ENCODE data around the gene GRIK1.

GRIK1 gene

DNA sequence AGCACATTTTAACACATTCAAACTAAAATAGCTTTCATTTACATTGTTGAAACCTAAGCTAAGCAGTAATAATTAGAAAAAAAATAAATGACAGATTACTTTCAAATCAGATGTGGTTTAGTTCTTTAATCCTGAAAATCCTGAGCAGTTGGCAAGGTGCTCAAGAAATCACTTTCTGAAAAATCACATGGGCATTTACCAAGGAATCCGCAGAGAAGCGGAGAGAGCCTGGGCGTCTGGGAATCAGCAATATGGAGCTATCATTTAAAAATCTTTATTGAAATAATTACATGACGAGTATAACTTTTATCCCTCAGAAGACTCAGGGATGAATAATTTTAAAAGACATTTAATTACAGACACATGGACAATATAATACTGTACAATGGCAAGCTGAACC lies 30.2 kb downstream of the GRIK1 start:
- Mint-ChIP-seq H3K9me3 (peaks cover 7% of the 10 kb centered on the region), H3K27ac (no peak overlapping the region), H3K4me1 (peaks cover 5% of the 10 kb centered on the region), H3K4me3 (no peak overlapping the region), H3K36me3 (ENCODE audit: low read depth) (no peaks in the 10 kb centered on the region), H3K27me3 (ENCODE audit: low read depth) (peaks cover 6% of the 10 kb centered on the region)
- TF ChIP-seq, protein P1, sequence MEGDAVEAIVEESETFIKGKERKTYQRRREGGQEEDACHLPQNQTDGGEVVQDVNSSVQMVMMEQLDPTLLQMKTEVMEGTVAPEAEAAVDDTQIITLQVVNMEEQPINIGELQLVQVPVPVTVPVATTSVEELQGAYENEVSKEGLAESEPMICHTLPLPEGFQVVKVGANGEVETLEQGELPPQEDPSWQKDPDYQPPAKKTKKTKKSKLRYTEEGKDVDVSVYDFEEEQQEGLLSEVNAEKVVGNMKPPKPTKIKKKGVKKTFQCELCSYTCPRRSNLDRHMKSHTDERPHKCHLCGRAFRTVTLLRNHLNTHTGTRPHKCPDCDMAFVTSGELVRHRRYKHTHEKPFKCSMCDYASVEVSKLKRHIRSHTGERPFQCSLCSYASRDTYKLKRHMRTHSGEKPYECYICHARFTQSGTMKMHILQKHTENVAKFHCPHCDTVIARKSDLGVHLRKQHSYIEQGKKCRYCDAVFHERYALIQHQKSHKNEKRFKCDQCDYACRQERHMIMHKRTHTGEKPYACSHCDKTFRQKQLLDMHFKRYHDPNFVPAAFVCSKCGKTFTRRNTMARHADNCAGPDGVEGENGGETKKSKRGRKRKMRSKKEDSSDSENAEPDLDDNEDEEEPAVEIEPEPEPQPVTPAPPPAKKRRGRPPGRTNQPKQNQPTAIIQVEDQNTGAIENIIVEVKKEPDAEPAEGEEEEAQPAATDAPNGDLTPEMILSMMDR (IDR thresholded peaks at IDR 0.05; ENCODE audit: unreplicated experiment in 3 of 3), result no peak

DNA sequence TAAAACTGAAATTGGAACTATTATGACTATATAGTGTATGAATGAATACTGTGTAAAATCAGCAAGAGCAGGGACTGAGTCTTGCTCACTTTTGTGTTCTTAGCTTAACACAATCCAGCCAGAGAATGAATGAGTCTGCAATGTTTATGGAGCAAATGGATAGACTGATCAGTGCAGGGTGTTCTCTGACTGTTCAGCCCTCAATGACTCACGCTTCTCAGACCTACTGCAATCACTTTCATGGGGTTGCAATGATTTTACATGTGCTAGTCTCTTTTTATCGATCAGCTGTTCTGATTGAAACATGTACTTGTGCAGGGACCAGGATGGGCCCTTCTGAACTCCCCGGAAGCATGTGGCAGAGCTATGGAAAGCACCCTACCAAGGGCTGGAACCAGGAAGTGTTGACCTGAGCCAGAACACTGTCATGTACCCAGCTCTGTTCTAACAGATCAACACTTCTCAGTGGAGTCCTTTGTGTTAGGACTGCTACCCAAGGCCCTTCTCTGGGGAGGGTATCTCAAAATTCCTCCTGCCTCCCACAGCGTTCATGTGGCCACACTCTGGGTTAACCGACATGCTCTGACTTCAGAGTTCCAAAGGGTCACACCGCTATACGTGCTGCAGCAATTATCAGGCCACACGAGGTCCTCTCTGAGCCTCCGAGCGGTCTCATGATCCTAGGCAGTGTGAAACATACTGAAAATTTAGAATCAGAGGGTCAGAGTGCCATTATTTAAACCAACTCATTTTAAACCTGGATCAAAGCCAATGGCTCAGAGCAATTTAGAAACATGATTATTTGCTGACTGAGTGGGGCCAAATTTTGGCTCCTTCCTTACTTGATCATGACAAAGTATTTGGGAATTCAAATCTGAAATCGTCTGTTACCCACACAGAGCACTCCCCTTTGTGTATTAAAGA lies 35.2 kb downstream of the GRIK1 start:
- Mint-ChIP-seq H3K4me1 (peaks cover 5% of the 10 kb centered on the region), H3K27me3 (ENCODE audit: low read depth) (no peaks in the 10 kb centered on the region), H3K4me3 (no peak overlapping the region), H3K9me3 (peaks cover 7% of the 10 kb centered on the region), H3K36me3 (ENCODE audit: low read depth) (no peaks in the 10 kb centered on the region), H3K27ac (peak overlapping the region in 2 of 3 experiments; percentile 8 to 70)
- TF ChIP-seq, protein P1 (IDR thresholded peaks at IDR 0.05; ENCODE audit: unreplicated experiment in 3 of 3), result no peak

DNA sequence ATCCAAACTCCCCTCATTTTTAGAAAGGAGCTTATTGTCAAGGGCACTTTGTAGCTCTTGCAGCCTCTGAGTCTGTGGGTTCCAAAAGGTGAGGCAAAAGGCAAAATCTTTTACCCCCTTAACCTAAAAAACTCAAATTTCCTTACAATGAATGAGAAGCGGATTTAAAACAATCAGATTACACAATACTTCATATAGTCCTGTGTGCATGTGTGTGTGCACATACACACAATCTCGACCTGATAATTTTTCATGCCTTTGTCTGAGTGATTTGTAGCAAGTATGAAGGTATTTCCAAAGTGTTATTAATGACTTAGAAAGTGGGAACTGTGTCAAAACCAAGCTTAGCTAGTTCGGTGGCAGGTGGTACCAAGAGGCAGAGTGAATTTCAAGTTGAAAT lies 42.9 kb downstream of the GRIK1 start:
- Mint-ChIP-seq H3K4me3 (no peak overlapping the region), H3K4me1 (no peaks in the 10 kb centered on the region), H3K36me3 (ENCODE audit: low read depth) (no peaks in the 10 kb centered on the region), H3K27me3 (ENCODE audit: low read depth) (no peaks in the 10 kb centered on the region), H3K27ac (no peak overlapping the region), H3K9me3 (no peaks in the 10 kb centered on the region)
- TF ChIP-seq, protein P1 (IDR thresholded peaks at IDR 0.05; ENCODE audit: unreplicated experiment in 3 of 3), result no peak

DNA sequence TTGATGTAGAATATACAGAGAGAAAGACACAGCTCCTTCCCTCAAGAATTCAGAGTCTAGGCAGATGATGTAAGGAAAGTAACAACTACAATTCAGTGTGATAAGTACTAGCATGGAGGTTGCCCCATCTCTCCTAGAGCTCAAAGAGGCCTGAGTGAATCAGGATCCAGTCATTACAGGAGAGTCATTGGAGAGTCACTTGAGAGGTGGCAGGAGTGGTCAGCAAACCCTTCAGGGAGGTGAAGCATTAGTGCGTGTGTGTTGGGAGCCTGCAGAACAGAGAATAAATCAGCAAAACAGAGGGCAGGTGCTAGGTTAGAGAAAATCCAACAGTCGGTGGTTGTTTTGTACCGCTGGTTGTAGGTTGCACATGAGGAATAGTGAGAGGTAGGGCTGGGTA lies 46.1 kb downstream of the GRIK1 start:
- Mint-ChIP-seq H3K9me3 (no peaks in the 10 kb centered on the region), H3K4me1 (no peaks in the 10 kb centered on the region), H3K27me3 (ENCODE audit: low read depth) (no peaks in the 10 kb centered on the region), H3K4me3 (no peak overlapping the region), H3K36me3 (ENCODE audit: low read depth) (no peaks in the 10 kb centered on the region), H3K27ac (no peak overlapping the region)
- TF ChIP-seq, protein P1 (IDR thresholded peaks at IDR 0.05; ENCODE audit: unreplicated experiment in 3 of 3), result no peak

DNA sequence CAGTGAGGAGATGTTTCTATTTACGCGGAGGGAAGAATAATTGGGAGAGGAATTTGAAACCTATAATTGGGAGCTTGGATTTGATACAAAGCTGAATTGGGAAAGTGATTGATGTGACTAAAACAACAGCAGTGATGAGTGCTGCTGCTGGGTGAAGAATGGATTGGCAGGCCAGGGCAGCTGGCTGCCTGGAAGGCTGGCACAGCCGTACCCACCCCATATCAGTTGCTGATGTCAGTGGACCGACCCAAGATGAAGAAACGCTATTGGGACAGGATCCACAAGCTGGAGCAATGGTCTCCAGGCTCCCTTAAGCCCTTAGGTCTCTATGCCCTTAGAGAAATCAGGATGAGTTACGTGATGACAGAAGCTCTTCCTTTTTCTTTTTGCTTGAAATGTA lies 47.4 kb downstream of the GRIK1 start:
- Mint-ChIP-seq H3K27ac (no peak overlapping the region), H3K4me3 (no peak overlapping the region), H3K9me3 (no peaks in the 10 kb centered on the region), H3K27me3 (ENCODE audit: low read depth) (no peaks in the 10 kb centered on the region), H3K36me3 (ENCODE audit: low read depth) (no peaks in the 10 kb centered on the region), H3K4me1 (no peaks in the 10 kb centered on the region)
- TF ChIP-seq, protein P1 (IDR thresholded peaks at IDR 0.05; ENCODE audit: unreplicated experiment in 3 of 3), result no peak

DNA sequence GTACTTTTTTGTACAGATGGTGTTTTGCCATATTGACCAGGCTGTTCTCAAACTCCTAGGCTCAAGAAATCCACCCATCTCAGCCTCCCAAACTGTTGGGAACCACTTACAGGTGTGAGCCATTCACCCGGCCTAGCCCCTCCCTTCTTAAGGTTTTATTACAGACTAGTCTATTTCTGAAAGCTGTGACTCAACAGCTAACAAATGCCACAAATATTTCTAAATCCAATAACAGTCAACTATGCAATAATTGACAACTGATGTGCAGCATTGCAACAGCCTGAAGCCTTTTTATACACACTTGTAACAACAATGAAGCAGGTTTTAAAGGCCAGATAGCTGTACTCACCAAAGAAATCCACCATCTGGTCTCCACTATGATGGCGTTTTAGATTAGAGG lies 51.4 kb downstream of the GRIK1 start:
- Mint-ChIP-seq H3K27me3 (ENCODE audit: low read depth) (no peaks in the 10 kb centered on the region), H3K27ac (no peak overlapping the region), H3K9me3 (no peaks in the 10 kb centered on the region), H3K36me3 (ENCODE audit: low read depth) (no peaks in the 10 kb centered on the region), H3K4me1 (no peaks in the 10 kb centered on the region), H3K4me3 (no peak overlapping the region)
- TF ChIP-seq, protein P1 (IDR thresholded peaks at IDR 0.05; ENCODE audit: unreplicated experiment in 3 of 3), result no peak

Measured in nephron (organoid).